Trophoblast cell (in vitro differentiated cells and primary cell): ENCODE results near the gene HS6ST1.
A peak's percentile ranks its signal among the peaks of the same experiment; 100 is the strongest.
"Not testable (repeated sequence)": the region's sequence is repeated elsewhere in the genome, so short reads cannot be mapped to it uniquely, and the experiment has no call there.

Experiments
- DNase-seq, 2 donors: peaks; one replicate each; pipeline ENCODE4 v3.0.0-alpha.2; 2016
- H2AFZ ChIP-seq: 2 replicates; pipeline ENCODE4 v1.6.1; 2013; ENCODE audit warnings: low read length, moderate library complexity, mild to moderate bottlenecking; ENCODE audit not compliant: insufficient read depth, poor library complexity
- H2AK5ac ChIP-seq: 2 replicates; pipeline ENCODE4 v1.6.1; 2013; ENCODE audit warnings: mild to moderate bottlenecking, low read length
- H2BK120ac ChIP-seq: 2 replicates; pipeline ENCODE4 v1.6.1; 2013; ENCODE audit warnings: low read length, mild to moderate bottlenecking, moderate library complexity; ENCODE audit not compliant: insufficient read depth, poor library complexity
- H2BK12ac ChIP-seq: 2 replicates; pipeline ENCODE4 v1.6.1; 2013; ENCODE audit warnings: mild to moderate bottlenecking, low read length, moderate library complexity
- H2BK5ac ChIP-seq: 2 replicates; pipeline ENCODE4 v1.6.1; 2013; ENCODE audit warnings: low read length, low read depth, moderate library complexity, mild to moderate bottlenecking; ENCODE audit not compliant: poor library complexity
- H3K14ac ChIP-seq: 2 replicates; pipeline ENCODE4 v1.6.1; 2013; ENCODE audit warnings: mild to moderate bottlenecking, low read length
- H3K18ac ChIP-seq: 2 replicates; pipeline ENCODE4 v1.6.1; 2013; ENCODE audit warnings: mild to moderate bottlenecking, low read length
- H3K23ac ChIP-seq: 2 replicates; pipeline ENCODE4 v1.6.1; 2013; ENCODE audit warnings: low read length
- H3K27ac ChIP-seq: 2 replicates; pipeline ENCODE4 v1.5.1; 2013; ENCODE audit warnings: low read depth, mild to moderate bottlenecking, inconsistent platforms, low read length, moderate library complexity
- H3K27me3 ChIP-seq: 2 replicates; pipeline ENCODE4 v1.6.1; 2013; ENCODE audit warnings: inconsistent platforms, mild to moderate bottlenecking, low read length, moderate library complexity; ENCODE audit not compliant: insufficient read depth
- H3K36me3 ChIP-seq, 2 experiments: 1 replicate in 1 of 2; 2 replicates in 1 of 2; pipeline ENCODE4 v1.6.1; 2013; ENCODE audit warnings: low read length in 2 of 2, mild to moderate bottlenecking in 2 of 2, moderate library complexity in 1 of 2; ENCODE audit not compliant: insufficient read depth in 2 of 2, control insufficient read depth in 1 of 2
- H3K4ac ChIP-seq: 2 replicates; pipeline ENCODE4 v1.6.1; 2013; ENCODE audit warnings: low read depth, mild to moderate bottlenecking, low read length, moderate library complexity
- H3K4me1 ChIP-seq, 2 experiments: 1 replicate in 1 of 2; 2 replicates in 1 of 2; pipeline ENCODE4 v1.6.1; 2013; ENCODE audit warnings: low read length in 2 of 2, mild to moderate bottlenecking in 2 of 2, moderate library complexity in 1 of 2; ENCODE audit not compliant: insufficient read depth in 2 of 2, control insufficient read depth in 1 of 2
- H3K4me2 ChIP-seq: 2 replicates; pipeline ENCODE4 v1.6.1; 2013; ENCODE audit warnings: inconsistent platforms, mild to moderate bottlenecking, low read length, moderate library complexity
- H3K4me3 ChIP-seq: 2 replicates; pipeline ENCODE4 v1.5.1; 2013; ENCODE audit warnings: mild to moderate bottlenecking, low read depth, low read length, inconsistent platforms
- H3K79me1 ChIP-seq: one replicate; pipeline ENCODE4 v1.6.1; 2013; ENCODE audit warnings: low read length
- H3K79me2 ChIP-seq: 2 replicates; pipeline ENCODE4 v1.6.1; 2013; ENCODE audit warnings: low read length, mild to moderate bottlenecking; ENCODE audit not compliant: control insufficient read depth, insufficient read depth, poor library complexity
- H3K9ac ChIP-seq: 2 replicates; pipeline ENCODE4 v1.6.1; 2013; ENCODE audit warnings: mild to moderate bottlenecking, low read length
- H3K9me3 ChIP-seq: 2 replicates; pipeline ENCODE4 v1.6.1; 2013; ENCODE audit warnings: low read depth, mild to moderate bottlenecking, control low read depth, inconsistent platforms, low read length; ENCODE audit not compliant: insufficient read depth
- H4K12ac ChIP-seq: 2 replicates; pipeline ENCODE4 v1.6.1; 2013; ENCODE audit warnings: low read depth, mild to moderate bottlenecking, low read length, moderate library complexity
- H4K8ac ChIP-seq: 2 replicates; pipeline ENCODE4 v1.6.1; 2013; ENCODE audit warnings: low read depth, mild to moderate bottlenecking, low read length, moderate library complexity
- H4K91ac ChIP-seq: one replicate; pipeline ENCODE4 v1.6.1; 2013; ENCODE audit warnings: low read depth, mild to moderate bottlenecking, low read length, moderate library complexity
- WGBS: extraction: QIAGEN DNeasy Blood & Tissue Kit; methylation state at CpG from one replicate; pipeline ENCODE4 v1.1.7; 2013; ENCODE audit warnings: missing lambda C conversion rate; ENCODE audit not compliant: insufficient read length, insufficient coverage; ENCODE audit errors: extremely low coverage; 5-methylcytosine and 5-hydroxymethylcytosine counted together

HS6ST1 gene

GRCh38 chr2:128320192-128320905 lies 1.7 kb upstream of the HS6ST1 start:
- Histone ChIP-seq H2BK5ac (no peak overlapping the region), H3K23ac (no peak overlapping the region), H2BK12ac (no peak overlapping the region), H2AFZ (no peak overlapping the region), H3K18ac (no peak overlapping the region), H2BK120ac (no peak overlapping the region), H3K4ac (no peak overlapping the region), H3K9ac (no peak overlapping the region), H3K27me3 (no peaks in the 10 kb centered on the region), H3K4me1 (peaks cover 12 to 28% of the 10 kb centered on the region in 2 experiments), H3K36me3 (peaks cover 8 to 11% of the 10 kb centered on the region in 2 experiments), H3K14ac (no peak overlapping the region), H2AK5ac (peak overlapping the region; percentile 64), H4K12ac (no peak overlapping the region), H3K4me2 (no peak overlapping the region), H3K9me3 (no peaks in the 10 kb centered on the region), H3K27ac (no peak overlapping the region), H4K91ac (no peak overlapping the region), H3K79me2 (peaks cover 27% of the 10 kb centered on the region), H3K79me1 (peaks cover 20% of the 10 kb centered on the region), H3K4me3 (no peak overlapping the region), H4K8ac (no peak overlapping the region)
- no CpG with 5 or more reads among the region's 11 CpGs for WGBS
- no peak for DNase-seq

GRCh38 chr2:128319631-128320191 lies 1.0 kb upstream of the HS6ST1 start:
- H3K18ac ChIP-seq: no peak overlapping the region
- H2BK120ac ChIP-seq: no peak overlapping the region
- no peaks in the 10 kb centered on the region for H3K27me3 ChIP-seq
- peaks cover 20% of the 10 kb centered on the region for H3K79me1 ChIP-seq
- no peak overlapping the region for H3K14ac ChIP-seq
- H4K8ac ChIP-seq: no peak overlapping the region
- no peaks in the 10 kb centered on the region for H3K9me3 ChIP-seq
- no CpG with 5 or more reads among the region's 38 CpGs for WGBS
- no peak overlapping the region for H2AK5ac ChIP-seq
- H3K23ac ChIP-seq: no peak overlapping the region
- H3K4ac ChIP-seq: no peak overlapping the region
- H3K9ac ChIP-seq: no peak overlapping the region
- H2BK12ac ChIP-seq: no peak overlapping the region
- H3K36me3 ChIP-seq: peaks cover 14% of the 10 kb centered on the region in 2 experiments
- no peak for DNase-seq
- H4K12ac ChIP-seq: no peak overlapping the region
- no peak overlapping the region for H2BK5ac ChIP-seq
- no peak overlapping the region for H3K4me2 ChIP-seq
- H2AFZ ChIP-seq: no peak overlapping the region
- H3K27ac ChIP-seq: no peak overlapping the region
- H3K4me3 ChIP-seq: no peak overlapping the region
- peaks cover 12 to 28% of the 10 kb centered on the region in 2 experiments for H3K4me1 ChIP-seq
- H4K91ac ChIP-seq: no peak overlapping the region
- peaks cover 27% of the 10 kb centered on the region for H3K79me2 ChIP-seq

GRCh38 chr2:128318245-128318644 lies 423 bp downstream of the HS6ST1 start:
- not testable (repeated sequence) for H3K27me3 ChIP-seq, H2BK12ac ChIP-seq, H4K91ac ChIP-seq, H2AK5ac ChIP-seq, H3K18ac ChIP-seq, H3K27ac ChIP-seq, H3K4ac ChIP-seq, H2BK120ac ChIP-seq, H3K14ac ChIP-seq, H4K8ac ChIP-seq, H3K23ac ChIP-seq, H2AFZ ChIP-seq, H3K9ac ChIP-seq, H3K9me3 ChIP-seq, H2BK5ac ChIP-seq, H4K12ac ChIP-seq
- H3K79me1 ChIP-seq: peaks cover 20% of the 10 kb centered on the region
- no CpG with 5 or more reads among the region's 55 CpGs for WGBS
- peak overlapping the region; percentile 65 for H3K4me3 ChIP-seq
- DNase-seq: peak in 1 of 2 donors; percentile 39
- H3K36me3 ChIP-seq: peaks cover 18 to 20% of the 10 kb centered on the region in 2 experiments
- H3K79me2 ChIP-seq: peaks cover 27% of the 10 kb centered on the region
- H3K4me1 ChIP-seq: peaks cover 12 to 26% of the 10 kb centered on the region in 2 experiments
- H3K4me2 ChIP-seq: peak overlapping the region; percentile 60

- Histone ChIP-seq H3K14ac (peak overlapping the region; percentile 33), H3K4ac (peak overlapping the region; percentile 90), H3K4me3 (peak overlapping the region; percentile 79), H3K79me1 (peaks cover 20% of the 10 kb centered on the region), H3K79me2 (peaks cover 27% of the 10 kb centered on the region), H3K9ac (peak overlapping the region; percentile 54), H2BK5ac (peak overlapping the region; percentile 31), H2BK120ac (peak overlapping the region; percentile 52), H3K36me3 (peaks cover 18 to 20% of the 10 kb centered on the region in 2 experiments), H3K4me2 (peak overlapping the region; percentile 80), H4K8ac (peak overlapping the region; percentile 20), H3K18ac (peak overlapping the region; percentile 85), H3K4me1 (peaks cover 11 to 25% of the 10 kb centered on the region in 2 experiments)
- H3K9me3 ChIP-seq, H4K91ac ChIP-seq, H2AK5ac ChIP-seq, H3K23ac ChIP-seq, H2BK12ac ChIP-seq, H3K27ac ChIP-seq, H4K12ac ChIP-seq, H3K27me3 ChIP-seq, DNase-seq, H2AFZ ChIP-seq: not testable (repeated sequence)
- WGBS: no CpG with 5 or more reads among the region's 40 CpGs
Observed at GRCh38 chr2:128317899-128318225, 806 bp downstream of the HS6ST1 start.
